ENCODE data around the gene MYO7B.
"Not testable (repeated sequence)": the region's sequence is repeated elsewhere in the genome, so short reads cannot be mapped to it uniquely, and the experiment has no call there.

Gene MYO7B

DNA sequence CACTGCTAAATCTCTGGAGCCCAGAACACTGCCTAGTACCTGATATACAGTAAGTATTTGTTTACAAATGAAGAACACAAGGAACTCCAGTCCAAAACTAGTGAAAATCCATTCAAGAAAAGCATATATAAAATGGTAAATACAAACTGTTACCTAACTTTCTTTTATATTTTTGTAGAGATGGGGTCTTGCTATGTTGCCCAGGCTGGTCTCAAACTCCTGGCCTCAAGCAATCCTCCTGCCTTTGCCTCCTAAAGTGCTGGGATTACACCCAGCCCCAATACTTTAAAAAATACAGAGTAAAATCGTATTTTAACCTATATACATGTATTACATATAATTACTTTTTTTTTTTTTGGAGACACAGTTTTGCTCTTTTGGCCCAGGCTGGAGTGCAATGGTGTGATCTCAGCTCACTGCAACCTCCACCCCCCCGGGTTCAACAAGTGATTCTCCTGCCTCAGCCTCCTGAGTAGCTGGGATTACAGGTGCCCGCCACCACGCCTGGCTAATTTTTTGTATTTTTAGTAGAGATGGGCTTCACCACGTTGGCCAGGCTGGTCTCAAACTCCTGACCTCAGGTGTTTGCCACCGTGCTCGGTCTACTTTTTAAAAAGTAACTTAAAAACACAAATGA, 11.2 kb upstream of the MYO7B start:
- not testable (repeated sequence) for DNase-seq (ENCODE audit: low read depth)

DNA sequence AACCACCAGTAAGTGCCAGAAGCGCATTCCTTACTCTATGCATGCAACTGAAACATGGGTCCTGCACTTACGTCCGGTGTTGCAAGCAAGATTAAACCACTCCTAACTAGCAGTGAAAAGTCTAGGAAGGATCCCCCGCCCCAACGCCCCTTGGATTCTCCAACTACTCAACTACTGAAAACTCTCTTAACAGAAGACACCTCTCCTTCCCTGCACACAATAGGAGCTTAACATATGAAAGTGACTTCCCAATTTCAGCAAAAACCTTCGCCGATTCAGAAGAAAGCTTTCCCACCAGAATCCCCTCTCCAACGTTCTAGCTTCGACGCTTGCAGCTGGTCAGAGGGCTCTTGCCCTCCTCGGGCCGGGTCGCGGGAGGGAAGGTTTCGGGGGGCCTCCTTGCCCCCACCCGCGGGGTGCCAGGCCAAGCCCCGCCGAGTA, 9.8 kb upstream of the MYO7B start:
- no peak for DNase-seq (ENCODE audit: low read depth)

DNA sequence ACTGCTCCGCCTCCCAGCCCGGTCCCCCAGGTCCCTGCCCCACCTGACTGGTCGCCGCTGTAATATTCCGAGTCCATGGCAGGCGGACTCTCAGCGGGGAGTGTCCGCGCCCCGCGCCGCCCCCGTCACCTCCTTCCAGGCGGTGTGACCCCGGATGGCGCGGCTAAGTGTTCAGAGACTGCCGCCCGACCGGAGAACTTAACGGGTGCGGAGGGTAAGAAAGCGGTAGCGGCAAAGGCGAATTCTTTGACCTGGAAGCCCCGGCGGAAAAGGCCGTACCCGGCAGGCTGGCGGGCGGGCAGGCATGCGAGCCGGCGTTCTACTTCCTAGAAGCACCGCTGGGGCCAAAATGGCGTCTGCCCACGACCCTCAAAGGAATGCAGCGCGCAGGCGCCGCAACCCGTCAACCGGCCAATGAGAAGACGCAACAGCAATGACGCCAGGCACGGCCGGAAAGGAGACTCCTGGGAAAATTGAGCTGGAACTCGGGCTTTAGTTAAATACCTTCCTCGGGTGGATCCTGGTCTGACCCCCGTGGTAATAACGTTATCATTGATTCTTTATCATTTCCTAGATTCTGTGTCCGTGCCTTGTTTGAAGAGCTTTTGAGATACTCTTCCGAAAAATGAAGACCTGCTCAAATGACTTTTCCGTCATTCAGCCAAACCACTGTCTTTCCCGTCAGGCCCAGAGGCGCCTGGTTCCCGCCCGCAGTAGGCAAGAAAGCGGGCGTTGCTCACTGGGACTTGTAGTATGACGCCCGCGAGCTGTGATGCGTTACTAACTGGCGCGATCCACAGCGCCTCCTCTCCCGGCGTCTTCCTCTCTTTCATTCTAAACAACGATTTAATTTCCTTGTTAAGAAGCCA, 9.1 kb upstream of the MYO7B start, which contains the start of gene IWS1:
Gene IWS1, minus strand, starts transcription at position 358 of the 869 bp plus-strand sequence. Its CDS starts 281 bp downstream, at position 77.
- DNase-seq (ENCODE audit: low read depth): peak; percentile 83

DNA sequence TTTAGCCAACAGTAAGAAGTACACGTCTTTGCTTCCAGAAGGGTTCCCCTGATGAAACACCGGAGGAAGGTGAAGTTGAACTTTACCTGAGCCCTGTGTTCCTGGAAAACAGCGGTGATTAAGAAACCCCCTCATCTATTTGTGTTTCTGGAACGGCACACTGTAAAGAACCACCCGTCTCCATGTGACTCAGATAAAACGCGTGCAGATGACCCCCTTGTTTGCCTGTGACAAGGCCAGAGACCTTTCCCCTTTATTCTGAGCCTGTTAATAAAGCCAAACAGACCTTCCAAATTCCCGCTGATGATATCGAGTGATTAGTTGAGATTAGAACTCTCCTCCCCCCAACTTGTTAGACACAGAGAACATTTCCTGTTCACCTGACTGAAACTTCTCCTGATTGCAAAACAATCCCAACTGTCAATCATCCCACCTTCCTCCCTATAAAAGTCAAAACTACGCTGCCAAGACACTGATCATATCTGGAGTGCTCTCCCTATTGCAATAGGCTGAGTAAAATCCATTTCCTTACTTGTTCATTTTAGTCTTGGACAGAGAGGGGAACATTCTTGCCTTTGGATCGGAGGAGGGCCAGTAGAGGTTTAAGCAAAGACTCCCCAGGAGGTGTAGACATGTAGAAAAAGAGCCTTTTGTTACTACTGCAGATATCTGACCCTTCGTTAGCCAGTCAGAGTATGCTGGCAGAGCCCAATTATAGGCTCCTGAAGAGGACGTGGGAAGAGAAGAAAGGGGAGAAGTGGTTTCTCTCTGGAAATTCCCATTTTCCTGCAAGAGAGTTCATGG, 8.3 kb upstream of the MYO7B start:
- DNase-seq (ENCODE audit: low read depth): no peak

DNA sequence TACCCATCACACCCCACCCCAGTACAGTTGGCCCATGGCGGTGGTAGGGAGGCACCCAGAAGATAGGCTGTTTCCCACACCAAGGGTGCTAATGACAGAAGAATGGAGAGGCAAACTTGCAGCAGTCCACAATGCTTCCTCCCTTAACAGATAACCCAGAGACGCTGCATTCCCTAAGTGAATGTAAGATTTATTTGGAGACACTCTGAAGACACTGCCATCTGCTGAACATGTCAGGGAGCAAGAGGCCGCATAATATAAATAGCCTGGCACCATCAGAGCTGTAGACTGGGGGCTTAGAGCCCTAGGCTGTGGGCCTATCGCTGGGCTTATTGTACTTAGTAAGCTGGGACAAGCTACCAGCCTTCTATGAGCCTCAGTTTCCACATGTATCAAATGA, 7.0 kb upstream of the MYO7B start:
- no peak for DNase-seq (ENCODE audit: low read depth)

DNA sequence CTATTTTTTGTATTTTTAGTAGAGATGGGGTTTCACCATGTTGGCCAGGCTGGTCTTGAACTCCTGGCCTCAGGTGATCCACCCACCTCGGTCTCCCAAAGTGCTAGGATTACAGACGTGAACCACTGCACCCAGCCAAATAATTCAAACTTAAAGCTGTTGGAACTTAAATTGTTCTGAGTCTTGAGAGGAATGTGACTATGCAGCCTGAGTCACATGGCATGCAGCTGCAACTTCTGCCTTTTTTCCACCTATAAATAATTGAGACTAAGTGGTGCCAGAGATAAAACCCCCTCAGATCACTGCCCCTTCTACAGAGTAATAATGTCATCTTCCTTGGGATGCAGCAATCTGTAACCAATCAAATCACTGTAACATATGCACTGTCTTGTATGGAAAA, 6.1 kb upstream of the MYO7B start:
- not testable (repeated sequence) for DNase-seq (ENCODE audit: low read depth)

DNA sequence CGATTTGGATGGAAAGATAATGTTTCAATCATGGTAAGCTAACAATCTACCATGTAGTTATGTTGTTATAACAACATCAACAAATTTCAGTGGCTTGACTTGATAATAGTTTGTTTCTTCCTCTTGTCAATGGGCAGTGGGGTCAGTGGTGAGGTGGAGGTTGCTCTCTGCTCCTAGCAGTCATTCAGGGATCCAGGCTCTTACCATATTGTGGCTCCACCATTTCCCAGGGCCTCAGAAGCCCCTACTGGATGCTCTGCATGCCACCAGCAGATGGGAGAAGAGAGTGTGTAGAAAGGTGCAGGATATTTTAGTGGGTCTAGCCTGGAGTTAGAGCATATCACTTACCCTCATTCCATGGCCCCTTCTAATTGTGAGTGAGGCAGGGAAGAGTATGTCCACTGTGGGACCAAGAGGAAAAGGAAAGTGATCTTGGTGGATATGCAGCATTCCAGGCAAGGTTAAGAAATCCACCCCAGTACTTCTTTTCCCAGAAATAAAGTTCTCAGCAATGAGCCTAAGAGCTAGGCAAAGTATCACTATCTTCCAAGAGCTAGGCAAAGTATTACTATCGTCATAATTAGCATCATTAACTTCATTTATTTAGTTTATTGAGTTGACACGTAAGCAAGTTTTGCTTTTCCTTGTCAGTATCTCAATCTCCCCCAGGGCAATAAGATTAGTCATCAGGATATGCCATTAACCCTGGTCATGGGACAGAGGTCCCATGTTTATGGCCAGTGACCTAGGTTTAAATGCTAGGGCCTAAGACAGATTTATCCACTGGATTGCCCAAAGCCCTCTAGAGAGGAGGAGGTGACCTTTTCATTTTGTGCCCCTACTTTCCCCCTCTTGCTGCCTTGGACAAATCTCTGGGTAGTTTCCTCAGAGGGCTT, 5.0 kb upstream of the MYO7B start:
- DNase-seq (ENCODE audit: low read depth): no peak

DNA sequence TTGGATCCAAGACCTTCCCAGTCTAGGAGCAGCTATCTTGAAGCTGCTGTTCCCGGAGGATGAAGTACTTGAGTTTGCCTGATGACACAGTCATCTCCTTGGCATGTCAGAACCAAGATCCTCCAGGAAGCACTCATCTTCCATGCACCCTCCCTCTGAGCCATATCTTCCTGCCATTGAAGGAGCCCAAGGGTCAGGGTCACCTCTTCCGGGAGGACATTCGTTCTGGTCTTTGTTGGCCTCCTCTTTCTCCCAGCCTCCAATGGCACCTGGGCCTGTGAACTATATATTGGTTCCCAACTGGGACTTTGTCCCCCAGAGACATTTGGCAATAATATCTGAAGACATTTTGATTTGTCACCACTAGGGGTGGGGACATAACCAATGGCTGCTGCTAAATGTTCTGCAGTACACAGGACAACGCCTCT, 4.2 kb upstream of the MYO7B start:
- no peak for DNase-seq (ENCODE audit: low read depth)

DNA sequence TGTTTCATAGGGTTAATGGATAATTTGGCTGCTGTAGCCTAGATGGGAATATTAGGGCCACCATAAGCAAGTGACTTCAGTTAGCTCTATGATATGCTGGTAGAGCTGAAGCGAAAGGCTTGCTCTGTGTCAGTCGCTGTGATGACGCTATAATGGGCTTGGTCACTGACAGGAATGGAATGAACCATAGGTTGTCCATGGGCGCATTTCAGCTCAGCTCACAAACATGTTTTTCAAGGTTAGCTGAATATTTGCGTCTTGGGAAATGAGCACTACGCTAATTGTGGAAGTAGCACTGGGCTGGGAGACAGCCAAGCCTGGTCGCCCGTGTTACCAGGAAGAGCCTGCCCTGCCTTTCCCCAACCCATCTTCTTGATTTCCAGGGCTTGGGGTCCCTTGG, 3.2 kb upstream of the MYO7B start:
- DNase-seq (ENCODE audit: low read depth): no peak

DNA sequence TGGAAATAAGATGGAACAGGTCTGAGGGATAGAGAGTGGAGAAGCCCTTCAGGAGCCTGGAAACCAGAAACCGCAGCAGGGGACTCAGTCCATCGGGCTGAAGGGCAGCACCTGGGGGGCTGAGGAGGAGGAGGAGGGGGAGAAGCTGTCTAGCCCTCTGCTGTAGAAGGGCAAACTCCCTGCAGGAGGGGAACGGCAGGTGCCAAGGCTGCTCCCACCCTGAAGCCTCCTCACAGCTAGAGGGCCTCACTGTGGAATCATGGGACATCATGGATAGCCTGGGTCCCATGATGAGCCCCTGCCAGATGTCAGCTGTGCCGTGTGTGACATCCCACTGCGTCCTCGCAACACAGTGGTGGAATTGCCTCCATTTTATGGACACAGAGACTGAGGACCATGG, 435 bp downstream of the MYO7B start:
- DNase-seq (ENCODE audit: low read depth): no peak

DNA sequence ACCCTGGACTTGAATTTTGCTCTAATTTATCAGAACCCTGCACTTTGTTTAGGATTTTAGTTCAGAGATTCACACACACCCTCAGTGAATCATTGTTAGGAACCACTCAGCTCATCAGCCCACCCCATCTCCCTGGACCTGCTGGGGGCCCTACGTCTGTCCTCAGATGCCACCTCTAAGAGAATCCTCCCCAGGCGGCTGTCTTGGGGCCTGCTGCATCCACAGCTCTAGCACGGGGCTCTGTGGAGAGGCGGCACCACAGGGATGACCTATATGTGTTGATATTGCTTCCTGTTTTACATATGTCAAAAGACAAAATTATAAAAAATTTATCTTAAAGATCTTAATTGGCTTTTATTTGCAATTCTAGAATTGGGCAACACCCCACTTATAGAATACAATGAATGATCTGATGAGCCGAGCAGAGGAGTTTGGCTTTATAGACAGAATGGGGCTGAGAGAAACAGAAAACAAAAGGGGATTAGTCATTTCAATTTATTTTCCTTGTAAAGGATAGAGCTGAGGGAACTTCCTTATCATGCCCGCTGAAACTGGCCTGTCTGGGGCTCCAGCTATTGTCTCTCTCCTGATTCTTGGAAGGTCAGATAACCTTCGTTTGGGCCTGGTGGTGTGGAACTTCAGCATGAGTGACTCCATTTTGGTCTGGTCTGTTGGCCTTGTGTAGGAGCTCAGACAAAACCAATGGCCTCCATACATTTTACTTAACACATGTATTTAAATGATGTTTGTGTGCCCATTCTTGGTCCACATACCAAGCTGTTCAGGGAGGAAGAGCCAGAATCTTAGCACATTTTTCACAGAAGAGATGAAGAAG, 1.4 kb downstream of the MYO7B start:
- DNase-seq (ENCODE audit: low read depth): no peak

DNA sequence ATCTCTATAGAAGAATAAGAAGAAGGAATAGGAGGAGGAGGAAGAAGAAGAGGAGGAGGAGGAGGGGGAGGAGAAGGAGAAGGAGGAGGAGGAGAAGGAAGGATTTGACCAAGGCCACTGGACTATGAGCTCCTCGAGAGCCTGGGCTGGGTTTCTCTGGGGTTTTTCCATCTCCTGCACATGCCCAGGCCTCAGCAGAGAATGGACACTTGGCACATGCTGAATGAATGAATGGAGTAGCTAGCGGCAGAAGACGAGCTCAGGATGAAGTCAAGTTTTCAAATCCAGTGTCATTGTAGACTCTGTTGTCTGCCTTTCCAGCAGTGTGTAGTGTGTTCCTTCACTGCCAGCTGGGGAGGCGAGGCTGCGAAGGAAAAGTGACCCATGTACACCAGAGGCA, 2.2 kb downstream of the MYO7B start:
- DNase-seq (ENCODE audit: low read depth): no peak

DNA sequence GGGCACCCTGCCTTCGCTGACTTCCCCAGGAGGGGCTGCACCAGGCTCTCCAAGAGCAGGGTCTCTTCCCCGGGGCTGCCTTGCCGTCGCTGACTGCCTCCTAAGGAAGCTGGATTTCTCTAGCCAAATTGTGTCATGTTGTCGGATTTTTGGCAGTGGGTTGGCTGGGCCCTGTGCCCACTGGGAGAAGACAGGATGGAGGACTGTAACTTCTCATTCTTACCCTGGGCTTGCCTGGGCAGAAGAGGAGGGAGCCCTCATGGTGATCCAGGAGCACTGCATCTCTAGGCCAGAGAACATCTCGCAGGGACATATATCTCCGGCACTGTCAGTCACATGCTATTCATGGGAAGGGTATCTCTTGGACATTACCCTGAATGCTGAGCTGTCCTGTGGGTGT, 6.3 kb downstream of the MYO7B start:
- no peak for DNase-seq (ENCODE audit: low read depth)

DNA sequence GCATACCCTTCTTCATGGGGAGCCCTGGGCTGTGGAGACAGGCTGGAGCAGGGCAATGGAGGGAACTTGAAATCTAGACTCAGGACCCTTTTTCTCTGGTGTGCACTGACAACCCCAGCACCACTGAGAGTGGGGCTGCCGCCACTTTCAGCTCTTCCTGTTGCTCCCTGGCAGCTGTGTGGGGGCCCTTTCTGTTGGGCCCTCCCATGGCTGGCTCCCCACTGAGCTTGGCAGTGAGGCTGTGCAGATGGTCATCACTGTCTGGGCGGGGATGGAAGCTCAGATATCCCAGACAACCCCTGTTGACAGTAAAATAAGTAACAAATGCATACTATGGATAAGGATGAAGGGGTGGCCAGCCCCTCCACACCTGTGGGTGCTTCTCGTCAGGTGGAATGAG, 6.7 kb downstream of the MYO7B start:
- DNase-seq (ENCODE audit: low read depth): no peak

DNA sequence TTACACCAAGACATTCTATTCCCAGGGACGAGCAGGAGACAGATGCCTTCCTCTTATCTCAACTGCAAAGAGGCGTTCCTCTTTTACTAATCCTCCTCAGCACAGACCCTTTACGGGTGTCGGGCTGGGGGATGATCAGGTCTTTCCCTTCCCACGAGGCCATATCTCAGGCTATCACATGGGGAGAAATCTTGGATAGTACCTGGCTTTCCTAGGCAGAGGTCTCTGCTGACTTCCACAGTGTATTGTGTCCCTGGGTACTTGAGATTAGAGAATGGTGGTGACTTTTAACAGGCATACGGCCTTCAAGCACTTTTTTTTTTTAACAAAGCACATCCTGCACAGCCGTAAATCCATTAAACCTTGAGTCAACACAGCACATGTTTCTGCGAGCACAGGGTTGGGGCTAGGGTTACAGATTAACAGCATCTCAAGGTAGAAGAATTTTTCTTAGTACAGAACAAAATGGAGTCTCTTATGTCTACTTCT, 7.6 kb downstream of the MYO7B start:
- DNase-seq (ENCODE audit: low read depth): not testable (repeated sequence)

DNA sequence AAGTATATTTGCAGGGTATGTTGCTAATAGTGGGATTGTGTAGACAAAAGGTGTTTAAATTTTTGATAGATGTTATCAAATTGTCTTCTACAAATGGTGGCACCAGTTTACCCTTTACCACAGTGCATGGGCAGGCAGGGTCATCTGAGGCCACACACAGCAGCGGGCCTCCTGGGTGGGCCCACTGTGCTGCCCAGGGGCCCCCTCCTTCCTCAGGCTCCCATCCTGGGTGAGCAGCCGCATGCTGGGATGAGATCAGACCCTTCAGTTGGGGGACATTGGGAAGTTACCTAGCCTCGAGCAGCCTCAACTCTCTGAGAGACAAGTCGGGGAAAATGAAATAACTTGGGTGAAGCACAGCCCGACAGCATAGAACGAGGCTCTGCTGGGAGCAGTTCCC, 9.7 kb downstream of the MYO7B start:
- DNase-seq (ENCODE audit: low read depth): no peak

DNA sequence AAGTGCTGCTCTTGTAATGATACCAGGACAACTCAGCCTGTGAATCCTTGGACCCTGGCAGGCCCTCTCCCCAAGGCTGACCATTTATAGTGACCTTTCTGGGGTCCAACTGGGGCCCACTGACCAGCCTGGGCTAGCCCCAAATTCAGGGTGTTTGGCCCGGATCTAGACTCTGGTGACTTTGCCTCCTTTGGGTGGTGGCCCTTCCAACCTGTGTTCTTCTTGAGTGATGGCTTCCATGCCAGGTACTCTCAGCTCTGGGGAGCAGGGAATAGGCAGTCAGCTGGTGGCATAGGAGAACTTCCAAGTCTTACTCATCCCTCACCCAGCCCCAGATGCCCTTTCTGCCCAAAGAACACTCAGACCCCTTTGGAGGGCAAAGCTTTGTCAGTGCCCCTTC, 10.3 kb downstream of the MYO7B start:
- no peak for DNase-seq (ENCODE audit: low read depth)

DNA sequence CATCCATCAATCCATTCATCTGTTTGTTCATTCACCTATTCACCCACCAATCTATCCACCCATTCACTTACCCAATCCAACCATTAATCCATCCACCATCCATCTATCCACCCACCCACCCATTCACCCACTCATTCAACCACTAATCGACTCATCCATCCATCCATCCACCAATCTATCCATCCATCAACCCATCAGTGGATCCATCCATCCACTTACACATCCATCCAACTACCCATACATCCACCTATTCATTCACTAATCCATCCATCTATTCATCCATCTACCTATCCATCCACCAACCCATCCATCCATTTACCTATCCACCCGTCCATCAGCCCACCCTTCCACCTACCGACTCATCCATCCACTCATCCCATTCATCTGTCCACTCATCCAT, 11.3 kb downstream of the MYO7B start:
- DNase-seq (ENCODE audit: low read depth): no peak

DNA sequence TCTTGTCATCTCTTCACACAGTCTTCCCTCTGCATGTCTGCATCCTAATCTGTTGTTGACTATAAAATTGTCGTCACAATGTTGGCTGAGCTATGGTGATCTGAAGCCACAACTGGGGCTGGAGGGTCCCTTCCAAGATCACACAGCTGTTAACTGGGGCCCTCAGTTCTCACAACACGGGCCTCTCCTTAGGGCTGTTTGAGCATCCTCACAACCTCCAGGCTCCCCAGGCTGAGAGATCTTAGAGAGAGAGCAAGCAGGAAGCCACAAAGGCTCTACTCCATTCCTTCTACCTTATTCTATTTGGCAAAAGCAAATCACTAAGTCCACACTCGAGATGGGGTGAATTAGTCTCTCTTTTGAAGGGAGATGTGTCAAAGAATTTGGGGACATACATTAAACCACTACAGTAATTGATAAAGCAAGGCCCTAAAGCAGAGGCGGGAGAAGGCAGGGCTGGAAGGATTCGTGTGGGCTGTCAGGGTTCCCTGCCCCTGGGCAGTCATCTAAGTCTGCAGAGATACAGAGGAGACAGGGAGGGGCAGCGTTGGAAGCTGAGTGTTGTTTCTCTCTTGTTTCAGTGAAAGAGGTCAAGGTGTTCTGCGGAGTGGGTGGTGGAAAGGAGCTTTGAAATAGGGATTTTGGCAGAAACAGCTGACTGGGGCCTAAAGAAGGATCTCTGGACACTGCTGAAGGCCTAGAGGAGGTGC, 15.9 kb downstream of the MYO7B start:
- no peak for DNase-seq (ENCODE audit: low read depth)

DNA sequence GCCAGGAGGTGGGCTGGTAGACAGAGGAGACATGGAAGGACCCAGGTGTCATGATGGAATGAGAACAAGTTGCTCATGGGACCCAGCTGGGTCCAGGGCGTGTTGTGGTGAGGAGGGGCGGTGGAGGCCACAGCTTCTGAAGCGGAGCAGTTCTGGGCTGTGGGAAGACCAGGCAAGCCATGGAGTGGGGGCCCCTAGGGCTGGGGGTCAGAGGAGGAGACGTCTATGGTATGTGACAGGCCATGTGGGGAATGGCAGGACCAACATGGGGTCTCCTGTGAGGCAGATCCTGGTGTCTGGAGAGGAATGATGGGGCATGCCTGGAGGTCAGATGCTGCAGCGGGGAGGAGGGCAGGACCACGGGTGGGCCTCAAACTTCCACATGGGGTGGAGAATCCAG, 16.9 kb downstream of the MYO7B start:
- DNase-seq (ENCODE audit: low read depth): no peak
